ENCODE measurements around the gene SIK1. TPM values are rescaled to one million over a fixed set of nuclear protein-coding genes. Genes with fewer than 3 reads are reported as not detected.
A peak's percentile ranks its signal among the peaks of the same experiment; 100 is the strongest.
"Not testable (repeated sequence)": the region's sequence is repeated elsewhere in the genome, so short reads cannot be mapped to it uniquely, and the experiment has no call there.

The SIK1 gene
- total RNA-seq, 2 experiments from 2014 or later, result 314 to 317 TPM

DNA sequence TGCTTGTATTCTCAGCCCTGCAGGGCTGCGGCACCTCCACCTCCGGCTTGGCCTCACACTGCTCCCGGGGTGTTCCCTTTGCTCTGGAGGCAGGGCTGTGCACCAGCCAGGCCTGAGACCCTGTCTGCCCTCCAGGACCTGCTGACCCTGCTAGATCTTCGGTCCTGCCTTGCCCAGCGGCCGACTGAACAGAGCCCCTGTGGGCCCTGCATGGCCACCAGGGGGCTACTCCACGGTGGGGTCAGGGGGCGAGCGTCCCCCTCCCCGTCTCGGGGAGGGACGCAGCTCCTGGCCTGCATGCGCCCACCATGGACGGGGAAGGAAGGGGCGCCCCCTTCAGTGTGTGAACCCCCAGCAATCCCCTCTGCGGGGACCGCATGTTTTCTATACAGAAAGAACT, 36.0 kb upstream of the SIK1 start:
- intact Hi-C loops (cut with DNase I, micrococcal nuclease); H3K4me3 Mint-ChIP-seq: not testable (repeated sequence)

DNA sequence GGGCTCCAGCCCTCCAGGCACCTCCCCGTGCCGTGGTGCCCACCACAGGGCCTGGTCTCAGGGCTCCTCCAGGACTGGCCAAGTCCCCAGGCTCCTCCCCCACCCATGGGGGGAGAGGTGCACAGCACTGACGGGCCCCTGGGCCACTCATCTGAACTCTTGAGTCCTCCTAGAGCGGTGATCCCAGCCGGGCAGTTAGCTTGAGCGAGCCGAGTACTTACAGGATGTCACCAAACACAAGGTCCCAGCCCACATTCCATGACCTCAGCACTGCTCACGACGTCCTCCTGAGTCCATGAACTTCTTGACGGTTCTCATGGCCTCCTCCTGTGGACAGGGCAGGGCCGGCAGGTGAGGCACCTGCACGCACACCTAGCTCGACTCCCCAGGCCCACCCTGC, 33.5 kb upstream of the SIK1 start:
- H3K36me3 Mint-ChIP-seq (ENCODE audit: low read depth); ATAC-seq (ENCODE audit: poor library complexity); H3K36me3 ChIP-seq (ENCODE audit: insufficient read depth, low read length); H3K4me3 ChIP-seq (ENCODE audit: low read length); H3K4me3 Mint-ChIP-seq; H3K4me1 ChIP-seq (ENCODE audit: insufficient read depth, low read length); H3K27me3 Mint-ChIP-seq; DNase-seq; CTCF ChIA-PET; POLR2A ChIA-PET; H3K9me3 Mint-ChIP-seq; H3K27ac Mint-ChIP-seq; H3K4me1 Mint-ChIP-seq (ENCODE audit: low read depth); H3K27me3 ChIP-seq (ENCODE audit: control insufficient read depth in 1 of 2, insufficient read depth in 2 of 2, low read length in 2 of 2); intact Hi-C loops (cut with DNase I, micrococcal nuclease); H3K27ac ChIP-seq (ENCODE audit: low read depth in 1 of 2, low read length in 2 of 2); H3K9me3 ChIP-seq (ENCODE audit: control insufficient read depth in 1 of 2, insufficient read depth in 1 of 2, low read length in 2 of 2): not testable (repeated sequence)

More for the DNA sequence above, 36.0 kb upstream of the SIK1 start:
- H3K36me3 Mint-ChIP-seq (ENCODE audit: low read depth); CTCF ChIA-PET; H3K9me3 ChIP-seq (ENCODE audit: control insufficient read depth in 1 of 2, insufficient read depth in 1 of 2, low read length in 2 of 2); H3K27ac ChIP-seq (ENCODE audit: low read depth in 1 of 2, low read length in 2 of 2); DNase-seq; H3K27ac Mint-ChIP-seq; ATAC-seq (ENCODE audit: poor library complexity); H3K27me3 ChIP-seq (ENCODE audit: control insufficient read depth in 1 of 2, insufficient read depth in 2 of 2, low read length in 2 of 2); H3K27me3 Mint-ChIP-seq; H3K4me3 ChIP-seq (ENCODE audit: low read length); H3K4me1 ChIP-seq (ENCODE audit: insufficient read depth, low read length); POLR2A ChIA-PET; H3K4me1 Mint-ChIP-seq (ENCODE audit: low read depth); H3K36me3 ChIP-seq (ENCODE audit: insufficient read depth, low read length); H3K9me3 Mint-ChIP-seq: not testable (repeated sequence)

DNA sequence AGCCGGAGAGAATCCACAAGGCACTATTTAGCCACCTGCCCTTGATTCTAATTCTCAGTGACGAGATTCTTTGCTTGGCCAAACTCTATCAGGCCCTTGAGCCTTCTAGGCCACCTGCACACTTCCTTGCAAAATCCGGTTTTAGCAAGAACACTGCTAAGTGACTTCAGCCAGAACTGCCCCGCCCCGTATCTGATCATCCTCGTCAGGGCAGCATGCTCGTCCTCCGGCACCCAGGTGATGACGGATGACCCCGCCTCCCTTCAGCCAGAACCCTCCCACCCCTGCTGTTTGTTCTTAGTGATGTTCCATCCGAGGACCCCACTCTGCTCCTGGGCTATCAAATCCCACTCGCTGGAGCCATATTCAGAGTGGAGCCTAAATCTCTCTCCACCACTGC, 32.1 kb upstream of the SIK1 start:
- H3K27me3 Mint-ChIP-seq, POLR2A ChIA-PET, H3K9me3 Mint-ChIP-seq: not testable (repeated sequence)

DNA sequence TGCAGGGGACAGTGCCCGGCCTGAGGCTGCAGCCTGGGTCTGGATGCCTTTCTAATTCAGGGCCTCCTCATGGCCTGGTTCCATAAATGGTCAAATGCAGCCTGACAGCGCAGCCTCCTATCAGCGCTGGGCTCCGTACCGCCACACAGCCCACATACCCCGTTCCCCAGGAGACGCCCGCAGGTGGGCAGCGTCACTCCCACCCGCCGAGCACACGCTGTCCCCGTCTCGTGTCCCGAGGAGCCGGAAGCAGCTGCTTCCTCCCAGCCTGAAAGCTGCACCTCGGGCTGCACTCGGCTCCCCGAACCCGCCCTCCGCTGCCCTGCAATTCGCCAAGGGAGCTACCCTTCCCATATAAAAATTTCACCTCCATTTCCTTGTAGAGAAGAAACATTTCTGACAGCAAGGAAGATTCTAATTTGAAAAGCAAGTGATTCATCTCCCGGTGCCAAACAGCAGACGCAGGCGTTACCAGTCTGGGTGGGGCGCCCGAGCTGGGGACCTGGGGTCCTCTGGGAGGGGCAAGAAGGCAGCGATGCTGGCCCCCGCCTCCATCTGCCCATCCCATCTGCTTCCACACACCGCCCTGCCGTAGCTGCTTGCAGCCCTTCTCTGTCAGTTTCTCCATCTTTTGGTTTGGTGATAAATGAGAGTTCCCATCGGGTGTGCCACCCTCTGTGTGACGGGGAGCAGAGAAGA, 29.8 kb upstream of the SIK1 start:
- H3K27ac ChIP-seq (ENCODE audit: low read depth in 1 of 2, low read length in 2 of 2); H3K36me3 Mint-ChIP-seq (ENCODE audit: low read depth); H3K4me1 ChIP-seq (ENCODE audit: insufficient read depth, low read length); H3K36me3 ChIP-seq (ENCODE audit: insufficient read depth, low read length); DNase-seq; H3K27me3 Mint-ChIP-seq; intact Hi-C loops (cut with DNase I, micrococcal nuclease); H3K4me3 ChIP-seq (ENCODE audit: low read length); H3K27me3 ChIP-seq (ENCODE audit: control insufficient read depth in 1 of 2, insufficient read depth in 2 of 2, low read length in 2 of 2); CTCF ChIA-PET; H3K4me1 Mint-ChIP-seq (ENCODE audit: low read depth); H3K9me3 ChIP-seq (ENCODE audit: control insufficient read depth in 1 of 2, insufficient read depth in 1 of 2, low read length in 2 of 2); H3K27ac Mint-ChIP-seq; H3K4me3 Mint-ChIP-seq; H3K9me3 Mint-ChIP-seq; POLR2A ChIA-PET: not testable (repeated sequence)
- ATAC-seq (ENCODE audit: poor library complexity), result peak; percentile 32

More for the DNA sequence above, 32.1 kb upstream of the SIK1 start:
- H3K36me3 ChIP-seq (ENCODE audit: insufficient read depth, low read length); H3K27ac Mint-ChIP-seq; DNase-seq; H3K4me1 ChIP-seq (ENCODE audit: insufficient read depth, low read length); H3K9me3 ChIP-seq (ENCODE audit: control insufficient read depth in 1 of 2, insufficient read depth in 1 of 2, low read length in 2 of 2); H3K27me3 ChIP-seq (ENCODE audit: control insufficient read depth in 1 of 2, insufficient read depth in 2 of 2, low read length in 2 of 2); H3K4me3 ChIP-seq (ENCODE audit: low read length); intact Hi-C loops (cut with DNase I, micrococcal nuclease); H3K4me3 Mint-ChIP-seq; H3K27ac ChIP-seq (ENCODE audit: low read depth in 1 of 2, low read length in 2 of 2); CTCF ChIA-PET; H3K36me3 Mint-ChIP-seq (ENCODE audit: low read depth); H3K4me1 Mint-ChIP-seq (ENCODE audit: low read depth); ATAC-seq (ENCODE audit: poor library complexity): not testable (repeated sequence)

DNA sequence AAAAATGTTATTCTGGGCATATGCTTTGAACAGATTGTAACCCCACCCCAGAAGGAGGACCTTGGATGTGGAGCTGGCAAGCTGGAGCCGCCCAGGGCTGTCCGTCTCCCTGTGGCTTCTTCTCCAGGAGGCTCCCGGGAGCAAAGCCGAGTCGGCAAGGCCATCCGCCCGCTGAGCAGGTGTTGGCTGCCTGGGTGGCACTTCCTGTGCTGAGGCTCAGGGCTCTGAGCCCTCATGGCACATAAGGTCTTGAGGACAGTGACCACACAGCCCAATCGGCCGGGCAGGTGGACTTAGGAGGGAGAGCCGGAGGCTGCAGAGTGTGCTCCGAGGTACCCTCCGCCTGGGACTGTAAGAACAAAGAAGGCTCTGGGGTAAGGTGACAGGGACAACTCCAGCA, 28.8 kb upstream of the SIK1 start:
- H3K9me3 Mint-ChIP-seq; intact Hi-C loops (cut with DNase I, micrococcal nuclease); CTCF ChIA-PET: not testable (repeated sequence)

DNA sequence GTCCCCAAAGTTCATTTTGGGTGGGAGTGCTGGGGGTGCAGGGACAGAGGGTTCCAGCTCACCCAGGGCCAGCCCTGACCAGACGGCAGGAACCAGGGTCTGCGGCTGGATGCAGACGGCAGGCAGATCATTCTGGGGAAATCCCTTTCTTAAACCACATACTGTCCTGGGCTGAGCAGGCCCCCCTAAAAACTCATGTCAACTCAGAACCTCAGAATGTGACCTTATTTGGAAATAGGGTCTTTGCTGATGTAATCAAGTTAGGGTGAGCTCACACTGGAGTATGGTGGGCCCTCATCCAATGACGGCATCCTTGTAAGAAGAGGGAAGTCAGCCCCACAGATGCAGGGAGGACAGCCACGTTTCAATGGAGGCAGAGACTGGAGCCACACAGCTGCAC, 27.2 kb upstream of the SIK1 start:
- ATAC-seq (ENCODE audit: poor library complexity); H3K9me3 ChIP-seq (ENCODE audit: control insufficient read depth in 1 of 2, insufficient read depth in 1 of 2, low read length in 2 of 2); H3K36me3 ChIP-seq (ENCODE audit: insufficient read depth, low read length); intact Hi-C loops (cut with DNase I, micrococcal nuclease); CTCF ChIA-PET; H3K4me1 Mint-ChIP-seq (ENCODE audit: low read depth); H3K4me1 ChIP-seq (ENCODE audit: insufficient read depth, low read length); H3K36me3 Mint-ChIP-seq (ENCODE audit: low read depth); H3K27me3 ChIP-seq (ENCODE audit: control insufficient read depth in 1 of 2, insufficient read depth in 2 of 2, low read length in 2 of 2); H3K4me3 ChIP-seq (ENCODE audit: low read length); H3K27ac Mint-ChIP-seq; DNase-seq; H3K4me3 Mint-ChIP-seq; H3K9me3 Mint-ChIP-seq; H3K27ac ChIP-seq (ENCODE audit: low read depth in 1 of 2, low read length in 2 of 2); POLR2A ChIA-PET; H3K27me3 Mint-ChIP-seq: not testable (repeated sequence)

More for the DNA sequence above, 28.8 kb upstream of the SIK1 start:
- POLR2A ChIA-PET; H3K4me1 ChIP-seq (ENCODE audit: insufficient read depth, low read length); H3K27me3 ChIP-seq (ENCODE audit: control insufficient read depth in 1 of 2, insufficient read depth in 2 of 2, low read length in 2 of 2); H3K27me3 Mint-ChIP-seq; H3K9me3 ChIP-seq (ENCODE audit: control insufficient read depth in 1 of 2, insufficient read depth in 1 of 2, low read length in 2 of 2); H3K4me3 Mint-ChIP-seq; H3K36me3 ChIP-seq (ENCODE audit: insufficient read depth, low read length); DNase-seq; H3K27ac Mint-ChIP-seq; H3K36me3 Mint-ChIP-seq (ENCODE audit: low read depth); H3K4me3 ChIP-seq (ENCODE audit: low read length); H3K4me1 Mint-ChIP-seq (ENCODE audit: low read depth); ATAC-seq (ENCODE audit: poor library complexity); H3K27ac ChIP-seq (ENCODE audit: low read depth in 1 of 2, low read length in 2 of 2): not testable (repeated sequence)

DNA sequence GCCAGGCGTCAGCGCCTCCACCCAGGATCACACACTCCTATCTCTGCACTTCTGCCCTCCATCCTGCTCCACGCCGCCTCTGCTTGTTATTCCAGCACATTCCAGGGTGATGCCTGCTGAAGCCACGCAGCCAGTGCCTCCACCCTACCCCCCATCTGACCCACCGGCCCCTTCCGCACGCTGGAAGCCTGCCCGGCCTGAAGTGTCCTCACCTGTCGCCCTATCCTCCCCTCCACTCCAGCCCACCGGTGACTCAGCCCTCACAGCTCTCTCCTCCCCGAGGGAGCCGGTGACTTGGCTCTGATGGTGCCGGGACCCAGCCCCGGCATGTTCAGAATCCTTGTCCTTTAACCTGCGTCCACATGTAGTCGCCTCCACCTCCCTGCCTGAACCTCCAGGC, 24.9 kb upstream of the SIK1 start:
- H3K4me1 Mint-ChIP-seq (ENCODE audit: low read depth); H3K4me1 ChIP-seq (ENCODE audit: insufficient read depth, low read length); H3K4me3 Mint-ChIP-seq; H3K9me3 ChIP-seq (ENCODE audit: control insufficient read depth in 1 of 2, insufficient read depth in 1 of 2, low read length in 2 of 2); POLR2A ChIA-PET; H3K27me3 Mint-ChIP-seq; H3K27me3 ChIP-seq (ENCODE audit: control insufficient read depth in 1 of 2, insufficient read depth in 2 of 2, low read length in 2 of 2); DNase-seq; CTCF ChIA-PET; H3K4me3 ChIP-seq (ENCODE audit: low read length); H3K36me3 Mint-ChIP-seq (ENCODE audit: low read depth); intact Hi-C loops (cut with DNase I, micrococcal nuclease); ATAC-seq (ENCODE audit: poor library complexity); H3K27ac Mint-ChIP-seq; H3K36me3 ChIP-seq (ENCODE audit: insufficient read depth, low read length); H3K9me3 Mint-ChIP-seq; H3K27ac ChIP-seq (ENCODE audit: low read depth in 1 of 2, low read length in 2 of 2): not testable (repeated sequence)
